Measurements from ENCODE around the gene RHBDD1.

The RHBDD1 gene

GRCh38 chr2:226943862-226944620 is 108.2 kb downstream of the RHBDD1 start:
- no peak for DNase-seq (ENCODE audit: low read depth, low spot score)
- in situ Hi-C loops (cut with HindIII; ENCODE audit: low sequenced_read_pairs), result no loop called here
- TF ChIP-seq, protein P1, sequence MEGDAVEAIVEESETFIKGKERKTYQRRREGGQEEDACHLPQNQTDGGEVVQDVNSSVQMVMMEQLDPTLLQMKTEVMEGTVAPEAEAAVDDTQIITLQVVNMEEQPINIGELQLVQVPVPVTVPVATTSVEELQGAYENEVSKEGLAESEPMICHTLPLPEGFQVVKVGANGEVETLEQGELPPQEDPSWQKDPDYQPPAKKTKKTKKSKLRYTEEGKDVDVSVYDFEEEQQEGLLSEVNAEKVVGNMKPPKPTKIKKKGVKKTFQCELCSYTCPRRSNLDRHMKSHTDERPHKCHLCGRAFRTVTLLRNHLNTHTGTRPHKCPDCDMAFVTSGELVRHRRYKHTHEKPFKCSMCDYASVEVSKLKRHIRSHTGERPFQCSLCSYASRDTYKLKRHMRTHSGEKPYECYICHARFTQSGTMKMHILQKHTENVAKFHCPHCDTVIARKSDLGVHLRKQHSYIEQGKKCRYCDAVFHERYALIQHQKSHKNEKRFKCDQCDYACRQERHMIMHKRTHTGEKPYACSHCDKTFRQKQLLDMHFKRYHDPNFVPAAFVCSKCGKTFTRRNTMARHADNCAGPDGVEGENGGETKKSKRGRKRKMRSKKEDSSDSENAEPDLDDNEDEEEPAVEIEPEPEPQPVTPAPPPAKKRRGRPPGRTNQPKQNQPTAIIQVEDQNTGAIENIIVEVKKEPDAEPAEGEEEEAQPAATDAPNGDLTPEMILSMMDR (IDR thresholded peaks at IDR 0.05; ENCODE audit: low read depth, low read length), result no peak
- H3K4me3 ChIP-seq (ENCODE audit: low read depth, low read length), result no peak overlapping the region

DNA sequence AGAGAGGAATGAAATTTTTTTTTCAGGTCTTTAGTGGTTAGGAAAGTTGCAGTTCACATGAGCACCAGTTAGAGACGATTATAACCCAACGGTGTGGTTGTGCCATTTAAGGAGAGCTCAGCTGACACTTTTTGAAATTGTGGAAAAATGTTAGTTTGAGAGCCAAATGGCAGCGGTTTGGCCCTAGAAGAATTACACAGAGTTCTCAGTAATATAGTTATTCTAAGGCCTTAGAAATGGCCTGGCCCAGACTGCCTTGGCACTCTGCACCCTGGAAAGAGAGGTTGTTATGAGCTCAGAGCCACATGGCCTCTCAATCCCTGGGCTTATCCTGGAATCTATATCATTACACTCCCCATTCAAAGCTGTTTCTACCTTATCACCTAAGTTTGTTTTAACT is 117.4 kb downstream of the RHBDD1 start:
- DNase-seq (ENCODE audit: low read depth, low spot score), result no peak
- in situ Hi-C loops (cut with HindIII; ENCODE audit: low sequenced_read_pairs), result no loop called here

GRCh38 chr2:226953826-226954225 is 118.0 kb downstream of the RHBDD1 start:
- no peak overlapping the region for H3K4me3 ChIP-seq (ENCODE audit: low read depth, low read length)
- TF ChIP-seq, protein P1 (IDR thresholded peaks at IDR 0.05; ENCODE audit: low read depth, low read length), result no peak
- in situ Hi-C loops (cut with HindIII; ENCODE audit: low sequenced_read_pairs), result no loop called here
- no peak for DNase-seq (ENCODE audit: low read depth, low spot score)

More for the DNA sequence above, 117.4 kb downstream of the RHBDD1 start:
- TF ChIP-seq, protein P1 (IDR thresholded peaks at IDR 0.05; ENCODE audit: low read depth, low read length), result no peak
- no peak overlapping the region for H3K4me3 ChIP-seq (ENCODE audit: low read depth, low read length)

DNA sequence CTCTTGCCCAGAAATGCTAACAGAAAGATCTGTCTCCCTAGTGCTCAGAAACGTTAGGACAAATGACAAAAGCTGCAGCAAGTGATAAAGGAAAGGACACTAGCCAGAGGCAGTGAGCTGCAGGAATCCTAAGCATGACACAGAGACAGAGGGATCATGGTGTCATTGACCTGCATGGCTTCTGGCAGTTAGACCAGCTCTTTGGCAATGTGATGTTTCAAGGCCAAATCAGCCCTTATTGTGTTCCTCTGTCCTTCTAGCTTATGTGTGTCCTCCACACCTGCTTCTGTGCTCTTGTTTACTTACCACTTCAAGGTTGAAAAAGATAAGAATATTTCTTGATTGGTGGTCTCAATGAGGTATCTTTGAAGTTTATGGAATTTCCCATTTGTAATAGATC is 120.8 kb downstream of the RHBDD1 start:
- DNase-seq (ENCODE audit: low read depth, low spot score), result no peak
- TF ChIP-seq, protein P1 (IDR thresholded peaks at IDR 0.05; ENCODE audit: low read depth, low read length), result no peak
- no peak overlapping the region for H3K4me3 ChIP-seq (ENCODE audit: low read depth, low read length)
- in situ Hi-C loops (cut with HindIII; ENCODE audit: low sequenced_read_pairs), result no loop called here

GRCh38 chr2:226959418-226959817 is 123.6 kb downstream of the RHBDD1 start:
- DNase-seq (ENCODE audit: low read depth, low spot score), result no peak
- TF ChIP-seq, protein P1 (IDR thresholded peaks at IDR 0.05; ENCODE audit: low read depth, low read length), result no peak
- in situ Hi-C loops (cut with HindIII; ENCODE audit: low sequenced_read_pairs), result no loop called here
- no peak overlapping the region for H3K4me3 ChIP-seq (ENCODE audit: low read depth, low read length)

DNA sequence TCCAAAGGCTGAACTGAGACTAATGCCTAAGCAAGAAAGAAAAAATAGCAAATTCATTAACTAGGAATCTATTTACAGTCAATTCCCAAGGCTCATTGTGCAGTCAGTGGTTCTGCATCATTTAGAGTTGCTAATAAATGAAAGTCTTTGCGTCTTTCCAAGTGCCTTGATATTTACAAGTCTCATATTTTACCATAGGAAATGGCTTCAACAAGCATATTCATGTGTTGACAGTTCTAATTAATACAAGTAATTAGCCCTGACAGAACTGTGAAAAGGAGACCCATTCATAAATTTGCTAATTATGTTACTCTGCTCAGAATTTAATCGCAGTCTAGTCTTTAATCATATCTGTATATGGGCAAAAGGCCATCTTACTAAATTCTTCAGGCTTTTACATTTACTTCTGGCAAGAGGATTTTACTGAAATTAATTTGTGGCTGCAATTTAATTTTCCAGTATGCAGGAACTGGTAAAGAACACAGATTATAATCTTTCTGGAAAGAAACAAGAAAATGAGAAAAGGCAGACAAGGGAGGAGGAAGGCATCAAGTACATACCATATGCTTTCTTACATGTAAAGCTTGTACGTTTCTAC is 126.4 kb downstream of the RHBDD1 start:
- no peak for DNase-seq (ENCODE audit: low read depth, low spot score)
- TF ChIP-seq, protein P1 (IDR thresholded peaks at IDR 0.05; ENCODE audit: low read depth, low read length), result no peak
- in situ Hi-C loops (cut with HindIII; ENCODE audit: low sequenced_read_pairs), result no loop called here
- H3K4me3 ChIP-seq (ENCODE audit: low read depth, low read length), result no peak overlapping the region
